SK-N-SH treated with all-trans-retinoic acid at 6 μM for 48 hours (cell line): ENCODE data around the gene FBLN2.

ENCODE experiments used
- BACH2 ChIP-seq: fragments of 250-450 bp; sonication (Bioruptor Pico); IDR thresholded peaks from 2 replicates; pipeline ENCODE4 v1.9.0; 2021; ENCODE audit warnings: mild to moderate bottlenecking, borderline replicate concordance
- CREB5 ChIP-seq: fragments of 250-450 bp; sonication (Bioruptor Pico); IDR thresholded peaks from 2 replicates; pipeline ENCODE4 v1.5.1; 2020; ENCODE audit warnings: low read depth, mild to moderate bottlenecking, moderate library complexity
- PATZ1 ChIP-seq: fragments of 250-450 bp; sonication (Bioruptor Pico); IDR thresholded peaks from 2 replicates; pipeline ENCODE4 v1.8.0; 2020; ENCODE audit warnings: mild to moderate bottlenecking, moderate library complexity, borderline replicate concordance
- PPARA ChIP-seq: fragments of 250-450 bp; sonication (Bioruptor Pico); IDR thresholded peaks from 2 replicates; pipeline ENCODE4 v1.5.0; 2020; ENCODE audit warnings: mild to moderate bottlenecking, borderline replicate concordance
- TCF4 ChIP-seq: fragments of 250-450 bp; sonication (Bioruptor Pico); IDR thresholded peaks from 2 replicates; pipeline ENCODE4 v1.8.0; 2021; ENCODE audit warnings: mild to moderate bottlenecking, moderate library complexity, borderline replicate concordance
- TSHZ2 ChIP-seq: fragments of 250-450 bp; sonication (Bioruptor Pico); IDR thresholded peaks from 2 replicates; pipeline ENCODE4 v1.5.0; 2020; ENCODE audit warnings: mild to moderate bottlenecking, moderate library complexity
- ZC3H10 ChIP-seq: fragments of 250-450 bp; sonication (Bioruptor Pico); IDR thresholded peaks from 2 replicates; pipeline ENCODE4 v1.5.1; 2021; ENCODE audit warnings: mild to moderate bottlenecking, moderate library complexity
- ZFP30 ChIP-seq: fragments of 450-650 bp; formaldehyde crosslinking; IDR thresholded peaks from 2 replicates; pipeline ENCODE4 v1.5.0; 2022; ENCODE audit warnings: mild to moderate bottlenecking, moderate library complexity
- TF ChIP-seq, protein P1 (sequence below): fragments of 250-450 bp; sonication (Bioruptor Pico); IDR thresholded peaks from 2 replicates; pipeline ENCODE4 v1.8.0; 2021; ENCODE audit warnings: low read depth, mild to moderate bottlenecking, moderate library complexity, borderline replicate concordance

DNA sequence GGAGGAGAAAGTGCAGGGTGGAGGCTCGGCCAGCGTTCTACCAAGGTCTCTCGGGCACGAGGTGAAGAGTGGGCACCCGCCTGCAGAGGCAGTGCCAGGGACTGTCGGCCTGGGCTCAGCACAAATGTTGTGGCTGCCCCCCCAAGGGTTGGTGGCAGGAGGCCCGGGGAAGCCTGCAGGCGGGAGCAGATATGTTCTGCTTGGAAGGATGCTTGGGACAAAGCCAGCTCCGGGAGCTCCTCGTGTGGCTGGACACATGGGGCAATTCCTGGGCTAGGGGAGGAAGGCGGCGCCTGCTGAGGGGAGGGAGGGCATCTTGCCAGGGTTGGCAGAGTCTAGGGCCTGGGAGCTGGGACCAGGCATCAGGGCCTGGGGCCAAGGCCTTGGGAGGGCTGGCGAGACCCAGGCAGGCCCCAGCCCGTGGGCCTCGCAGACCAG lies 30.4 kb upstream of the FBLN2 start:
- no peak for TF ChIP-seq ZC3H10 (CRISPR knock-in tag)
- no peak for TF ChIP-seq BACH2
- TF ChIP-seq CREB5 (CRISPR knock-in tag), result no peak
- TF ChIP-seq PATZ1, result no peak
- no peak for TF ChIP-seq PPARA (CRISPR knock-in tag)
- TF ChIP-seq TCF4 (CRISPR knock-in tag), result no peak
- no peak for TF ChIP-seq TSHZ2 (CRISPR knock-in tag)
- TF ChIP-seq, protein P1, sequence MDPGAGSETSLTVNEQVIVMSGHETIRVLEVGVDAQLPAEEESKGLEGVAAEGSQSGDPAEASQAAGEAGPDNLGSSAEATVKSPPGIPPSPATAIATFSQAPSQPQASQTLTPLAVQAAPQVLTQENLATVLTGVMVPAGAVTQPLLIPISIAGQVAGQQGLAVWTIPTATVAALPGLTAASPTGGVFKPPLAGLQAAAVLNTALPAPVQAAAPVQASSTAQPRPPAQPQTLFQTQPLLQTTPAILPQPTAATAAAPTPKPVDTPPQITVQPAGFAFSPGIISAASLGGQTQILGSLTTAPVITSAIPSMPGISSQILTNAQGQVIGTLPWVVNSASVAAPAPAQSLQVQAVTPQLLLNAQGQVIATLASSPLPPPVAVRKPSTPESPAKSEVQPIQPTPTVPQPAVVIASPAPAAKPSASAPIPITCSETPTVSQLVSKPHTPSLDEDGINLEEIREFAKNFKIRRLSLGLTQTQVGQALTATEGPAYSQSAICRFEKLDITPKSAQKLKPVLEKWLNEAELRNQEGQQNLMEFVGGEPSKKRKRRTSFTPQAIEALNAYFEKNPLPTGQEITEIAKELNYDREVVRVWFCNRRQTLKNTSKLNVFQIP (CRISPR knock-in tag), result no peak
- no peak for TF ChIP-seq ZFP30 (CRISPR knock-in tag)
